Duodenal mucosa (tissue), 2 donors: ENCODE results near the gene AMN.

Source experiments
- H3K27ac ChIP-seq: one replicate; pipeline ENCODE4 v1.7.0; 2013; ENCODE audit warnings: low read depth, low read length
- H3K27me3 ChIP-seq, 2 donors: one replicate each; pipeline ENCODE4 v1.7.0; 2013; ENCODE audit warnings: low read length in 2 of 2, control low read depth in 1 of 2; ENCODE audit not compliant: insufficient read depth in 2 of 2, control insufficient read depth in 1 of 2
- H3K36me3 ChIP-seq, 2 donors: one replicate each; pipeline ENCODE4 v1.7.0; 2013; ENCODE audit warnings: low read length in 2 of 2, control low read depth in 1 of 2; ENCODE audit not compliant: insufficient read depth in 2 of 2, control insufficient read depth in 1 of 2
- H3K4me1 ChIP-seq, 2 donors: one replicate each; pipeline ENCODE4 v1.7.0; 2013; ENCODE audit warnings: low read length in 2 of 2, control low read depth in 1 of 2; ENCODE audit not compliant: insufficient read depth in 2 of 2, control insufficient read depth in 1 of 2
- H3K4me3 ChIP-seq, 2 donors: one replicate each; pipeline ENCODE4 v1.7.0; 2013; ENCODE audit warnings: low read length in 2 of 2, low read depth in 1 of 2
- H3K9ac ChIP-seq, 2 donors: one replicate each; pipeline ENCODE4 v1.7.0; 2013; ENCODE audit warnings: low read length in 2 of 2, low read depth in 1 of 2
- H3K9me3 ChIP-seq, 2 donors: one replicate each; pipeline ENCODE4 v1.7.0; 2013; ENCODE audit warnings: low read length in 2 of 2, control low read depth in 1 of 2; ENCODE audit not compliant: control insufficient read depth in 1 of 2

The AMN gene

GRCh38 chr14:102965971-102966655, 43.6 kb downstream of the AMN start:
- Histone ChIP-seq H3K36me3 (peaks cover 57 to 91% of the 10 kb centered on the region in 2 donors), H3K4me3 (no peak overlapping the region), H3K9me3 (no peaks in the 10 kb centered on the region), H3K27ac (no peak overlapping the region), H3K4me1 (no peaks in the 10 kb centered on the region), H3K27me3 (no peaks in the 10 kb centered on the region), H3K9ac (no peak overlapping the region)

GRCh38 chr14:102966681-102967505, 44.4 kb downstream of the AMN start:
- H3K9me3 ChIP-seq: no peaks in the 10 kb centered on the region
- peaks cover 64 to 95% of the 10 kb centered on the region in 2 donors for H3K36me3 ChIP-seq
- no peak overlapping the region for H3K27ac ChIP-seq
- H3K4me3 ChIP-seq: no peak overlapping the region
- no peaks in the 10 kb centered on the region for H3K4me1 ChIP-seq
- H3K27me3 ChIP-seq: no peaks in the 10 kb centered on the region
- no peak overlapping the region for H3K9ac ChIP-seq

GRCh38 chr14:102967506-102967795, 45.0 kb downstream of the AMN start:
- Histone ChIP-seq H3K4me1 (no peaks in the 10 kb centered on the region), H3K36me3 (peaks cover 60 to 93% of the 10 kb centered on the region in 2 donors), H3K27ac (no peak overlapping the region), H3K4me3 (no peak overlapping the region), H3K27me3 (no peaks in the 10 kb centered on the region), H3K9ac (no peak overlapping the region), H3K9me3 (no peaks in the 10 kb centered on the region)

- Histone ChIP-seq H3K27ac (no peak overlapping the region), H3K9me3 (no peaks in the 10 kb centered on the region), H3K4me1 (no peaks in the 10 kb centered on the region), H3K36me3 (peaks cover 62 to 94% of the 10 kb centered on the region in 2 donors), H3K27me3 (no peaks in the 10 kb centered on the region), H3K9ac (no peak overlapping the region), H3K4me3 (no peak overlapping the region)
These were observed 45.8 kb downstream of the AMN start for GRCh38 chr14:102968306-102968705.

- Histone ChIP-seq H3K4me1 (no peaks in the 10 kb centered on the region), H3K9me3 (no peaks in the 10 kb centered on the region), H3K9ac (no peak overlapping the region), H3K27ac (no peak overlapping the region), H3K27me3 (no peaks in the 10 kb centered on the region), H3K4me3 (no peak overlapping the region), H3K36me3 (peaks cover 57 to 95% of the 10 kb centered on the region in 2 donors)
These were observed 46.8 kb downstream of the AMN start for GRCh38 chr14:102969060-102969791.

- H3K4me1 ChIP-seq: no peaks in the 10 kb centered on the region
- no peak overlapping the region for H3K27ac ChIP-seq
- peaks cover 58 to 94% of the 10 kb centered on the region in 2 donors for H3K36me3 ChIP-seq
- H3K4me3 ChIP-seq: no peak overlapping the region
- H3K27me3 ChIP-seq: no peaks in the 10 kb centered on the region
- no peaks in the 10 kb centered on the region for H3K9me3 ChIP-seq
- H3K9ac ChIP-seq: no peak overlapping the region
These were observed 47.4 kb downstream of the AMN start for GRCh38 chr14:102969901-102970300.

- Histone ChIP-seq H3K36me3 (peaks cover 58 to 94% of the 10 kb centered on the region in 2 donors), H3K4me1 (no peaks in the 10 kb centered on the region), H3K9ac (no peak overlapping the region), H3K27me3 (no peaks in the 10 kb centered on the region), H3K4me3 (no peak overlapping the region), H3K27ac (no peak overlapping the region), H3K9me3 (no peaks in the 10 kb centered on the region)
These were observed 48.0 kb downstream of the AMN start for GRCh38 chr14:102970496-102970895.

GRCh38 chr14:102971314-102971713, 48.9 kb downstream of the AMN start:
- Histone ChIP-seq H3K4me1 (no peaks in the 10 kb centered on the region), H3K27ac (no peak overlapping the region), H3K36me3 (peaks cover 56 to 94% of the 10 kb centered on the region in 2 donors), H3K9me3 (no peaks in the 10 kb centered on the region), H3K4me3 (no peak overlapping the region), H3K9ac (no peak overlapping the region), H3K27me3 (no peaks in the 10 kb centered on the region)

GRCh38 chr14:102971836-102972606, 49.6 kb downstream of the AMN start:
- H3K4me1 ChIP-seq: no peaks in the 10 kb centered on the region
- no peak overlapping the region for H3K27ac ChIP-seq
- H3K4me3 ChIP-seq: no peak overlapping the region
- peaks cover 51 to 92% of the 10 kb centered on the region in 2 donors for H3K36me3 ChIP-seq
- H3K9ac ChIP-seq: no peak overlapping the region
- H3K9me3 ChIP-seq: no peaks in the 10 kb centered on the region
- no peaks in the 10 kb centered on the region for H3K27me3 ChIP-seq
